T-helper 1 cell treated with Interleukin-12 subunit alpha and Interleukin-12 subunit beta and Interleukin-4 antibody, amounts not matched to agents 30 ng/mL and 1 ng/mL, for 36 hours (primary cell): ENCODE data around the gene POPDC2. TPM values are rescaled to one million over a fixed set of nuclear protein-coding genes. Genes with fewer than 3 reads are reported as not detected.

ENCODE experiments used
- intact Hi-C: fragments of 100-400 bp; cut with micrococcal nuclease; formaldehyde crosslinking; loops from one replicate; pipeline ENCODE4 v1.15.1; 2024
- total RNA-seq: library from RNA; stranded (reverse); gene quantifications from 2 replicates; pipeline ENCODE4 v1.2.3, GENCODE V29; 2022

POPDC2 gene, protein sequence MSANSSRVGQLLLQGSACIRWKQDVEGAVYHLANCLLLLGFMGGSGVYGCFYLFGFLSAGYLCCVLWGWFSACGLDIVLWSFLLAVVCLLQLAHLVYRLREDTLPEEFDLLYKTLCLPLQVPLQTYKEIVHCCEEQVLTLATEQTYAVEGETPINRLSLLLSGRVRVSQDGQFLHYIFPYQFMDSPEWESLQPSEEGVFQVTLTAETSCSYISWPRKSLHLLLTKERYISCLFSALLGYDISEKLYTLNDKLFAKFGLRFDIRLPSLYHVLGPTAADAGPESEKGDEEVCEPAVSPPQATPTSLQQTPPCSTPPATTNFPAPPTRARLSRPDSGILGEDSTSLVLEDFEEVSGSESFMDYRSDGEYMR
- total RNA-seq, result 2.0 and 2.3 TPM in 2 replicates

DNA sequence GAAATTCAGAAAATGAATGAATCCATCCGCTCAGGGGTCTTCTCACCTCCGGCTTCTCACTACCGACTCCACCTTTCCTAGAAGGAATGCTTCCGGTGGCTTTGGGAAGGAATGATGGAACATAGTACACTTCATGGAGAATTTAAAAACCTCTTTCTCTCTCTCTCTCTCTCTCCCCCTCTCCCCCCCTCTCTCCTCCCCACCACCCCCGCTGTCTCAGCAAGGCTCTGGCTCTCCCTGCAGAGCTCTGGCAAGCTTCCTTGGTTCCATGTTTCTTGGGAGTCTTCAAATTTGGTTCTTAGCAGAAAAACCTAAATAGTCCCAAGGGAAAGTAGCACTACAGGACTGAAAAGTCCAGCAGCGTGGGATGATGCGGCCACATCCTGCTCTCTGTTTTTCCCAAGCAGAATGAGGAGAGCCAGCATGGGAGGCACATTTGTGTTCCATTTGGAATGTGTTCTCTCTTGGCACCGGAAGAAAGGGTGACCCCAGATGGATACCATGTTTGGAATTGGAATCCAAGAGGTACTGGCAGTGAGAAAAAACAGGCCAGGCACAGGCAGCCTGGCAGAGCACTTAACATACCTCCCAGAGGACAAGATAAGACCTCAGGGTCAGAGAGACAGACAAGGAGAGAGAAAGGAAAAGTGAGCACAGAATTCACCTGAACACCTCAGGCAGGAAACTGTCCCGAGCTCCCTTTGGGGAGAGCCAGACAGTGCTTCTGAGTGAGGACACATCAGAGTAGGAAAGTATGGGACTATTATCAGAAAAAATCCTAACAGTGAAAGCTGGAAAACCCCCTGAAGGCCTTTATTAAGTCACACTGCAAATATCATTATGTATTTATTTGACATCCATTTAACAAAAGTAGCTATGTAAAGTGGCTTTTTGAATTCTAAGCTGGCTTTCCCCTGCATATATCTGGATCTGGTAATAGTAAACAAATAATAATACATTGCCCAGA is at the start of gene POPDC2:
TSS of gene POPDC2 (minus strand) at position 116 of the 967 bp plus-strand sequence. CDS start 166 bp downstream, outside the sequence.
- intact Hi-C loops, result no loop called here

DNA sequence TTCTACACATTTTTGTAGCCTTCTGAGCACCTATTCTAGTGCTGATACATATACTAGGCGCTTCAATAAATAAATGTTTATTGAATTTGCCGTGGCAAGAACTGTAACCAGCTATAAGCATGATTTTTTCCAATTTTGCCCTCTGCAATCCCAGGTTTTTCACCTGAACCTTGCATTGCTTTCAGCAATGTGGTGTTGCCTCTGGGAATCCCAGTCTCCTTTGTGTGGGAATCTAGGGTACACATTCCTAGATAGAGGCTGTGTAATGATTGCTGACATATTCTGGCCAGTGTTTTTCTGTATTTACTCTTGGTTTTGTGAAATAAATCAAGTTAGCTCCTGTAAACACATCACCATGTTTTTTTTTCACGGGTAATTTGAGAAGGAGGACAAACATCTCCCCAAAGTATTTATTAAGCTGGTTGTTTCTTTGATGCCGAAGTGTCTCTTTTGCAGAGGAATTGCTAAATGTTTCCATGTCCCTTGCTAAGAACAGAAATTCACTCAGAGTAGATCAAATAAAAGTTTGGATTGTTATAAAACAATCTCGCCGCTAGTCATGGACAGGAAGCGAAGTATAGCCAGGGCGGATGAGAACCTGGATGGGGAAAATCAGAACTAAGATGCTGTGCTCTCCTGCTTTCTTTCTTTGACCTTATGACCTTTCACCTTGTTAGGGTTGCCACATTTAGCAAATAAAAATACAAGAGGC is 43.6 kb upstream of the POPDC2 start:
- intact Hi-C loops, result loop anchor here (2.0 to 10.0 kb wide), 5 partner anchors 628 to 893 kb away; partner anchors contain the start of genes LRRC58 and NDUFB4

DNA sequence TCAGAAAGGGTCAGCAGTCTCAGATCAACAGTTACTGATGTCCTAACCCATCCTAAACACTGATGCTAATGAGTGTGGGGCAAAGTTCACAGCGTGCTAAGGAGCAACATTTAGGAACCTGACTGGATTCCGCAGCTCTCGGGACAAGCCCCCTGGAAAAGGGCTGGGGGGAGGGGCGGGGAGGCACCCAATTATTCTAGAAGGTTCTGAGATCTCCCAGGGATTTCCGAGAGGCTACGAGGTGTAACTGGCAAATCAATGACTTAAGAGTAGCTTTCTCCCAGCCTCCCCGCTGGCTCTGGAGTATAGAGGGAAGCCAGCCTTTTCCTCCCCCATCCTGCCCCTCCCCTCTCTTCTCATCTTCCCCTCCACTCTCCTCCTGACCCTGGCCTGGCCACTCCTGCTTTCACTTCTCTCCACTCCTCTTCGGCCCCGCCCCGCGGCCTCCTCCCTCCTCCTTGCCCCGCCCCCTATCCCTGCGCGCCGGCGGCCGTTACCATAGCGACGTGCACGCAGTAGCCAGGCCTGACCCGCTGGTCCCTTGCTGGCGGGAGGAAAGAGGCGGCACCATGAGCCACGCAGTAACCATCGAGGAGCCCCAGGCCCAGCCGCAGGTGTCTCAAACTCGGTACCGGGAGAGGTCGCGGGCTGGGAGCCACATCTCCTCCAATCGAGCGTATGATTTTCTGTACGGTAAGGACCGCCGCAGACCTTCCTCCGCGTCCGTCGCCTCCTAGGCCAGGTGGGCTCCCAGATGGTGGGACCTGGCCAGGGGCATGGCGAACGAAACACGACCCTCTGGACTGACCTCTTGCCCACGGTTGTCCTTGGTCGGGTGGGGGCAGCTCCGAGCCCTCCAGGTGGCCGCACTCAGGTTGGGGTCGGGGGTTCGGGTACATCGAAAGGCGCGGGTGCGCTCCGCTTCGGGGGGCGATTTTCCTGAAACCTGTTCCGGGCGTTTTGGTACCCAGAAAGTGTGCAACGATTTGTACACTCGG is 42.4 kb upstream of the POPDC2 start, which contains the start of gene CFAP91:
TSS of gene CFAP91 (plus strand) at position 493 of the 998 bp plus-strand sequence. CDS start at position 570, 77 bp downstream.
- intact Hi-C loops, result loop anchor here (2.0 to 10.0 kb wide), 5 partner anchors 629 to 894 kb away; partner anchors contain the start of genes LRRC58 and NDUFB4

DNA sequence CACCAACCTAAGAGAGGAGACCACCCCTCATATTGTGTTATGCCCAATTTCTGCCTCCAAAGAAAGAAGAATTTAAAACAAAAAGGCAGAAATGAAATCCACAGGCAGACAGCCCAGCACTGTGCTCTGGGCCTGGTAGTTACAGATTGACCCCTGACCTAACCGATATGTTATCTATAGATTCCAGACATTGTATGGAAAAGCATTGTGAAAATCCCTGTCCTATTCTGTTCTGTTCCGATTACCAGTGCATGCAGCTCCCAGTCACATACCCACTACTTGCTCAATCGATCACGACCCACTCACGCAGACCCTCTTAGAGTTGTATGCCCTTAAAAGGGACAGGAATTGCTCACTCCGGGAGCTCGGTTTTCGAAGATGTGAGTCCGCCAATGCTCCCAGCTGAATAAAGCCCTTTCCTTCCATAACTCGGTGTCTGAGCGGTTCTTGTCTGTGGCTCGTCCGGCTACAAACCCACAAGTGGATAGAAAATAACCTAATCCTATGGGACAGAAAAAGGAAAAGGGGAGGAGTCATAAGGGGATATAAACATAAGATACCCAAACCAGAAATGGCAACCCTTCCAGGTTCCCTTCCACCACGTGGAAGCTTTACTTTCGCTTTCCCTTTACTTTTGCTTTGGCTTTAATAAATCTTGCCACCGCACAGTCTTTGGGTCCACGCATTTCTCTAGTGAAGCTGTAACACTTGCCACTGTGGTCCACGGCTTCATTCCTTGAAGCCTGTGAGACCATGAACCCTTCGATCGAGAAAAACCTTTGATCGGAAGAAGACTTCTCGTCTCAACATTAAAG is 40.7 kb upstream of the POPDC2 start:
- intact Hi-C loops, result loop anchor here (1.0 to 10.0 kb wide), 12 partner anchors 24 to 896 kb away; partner anchors contain the start of genes ARHGAP31, COX17, NDUFB4 and TIMMDC1

DNA sequence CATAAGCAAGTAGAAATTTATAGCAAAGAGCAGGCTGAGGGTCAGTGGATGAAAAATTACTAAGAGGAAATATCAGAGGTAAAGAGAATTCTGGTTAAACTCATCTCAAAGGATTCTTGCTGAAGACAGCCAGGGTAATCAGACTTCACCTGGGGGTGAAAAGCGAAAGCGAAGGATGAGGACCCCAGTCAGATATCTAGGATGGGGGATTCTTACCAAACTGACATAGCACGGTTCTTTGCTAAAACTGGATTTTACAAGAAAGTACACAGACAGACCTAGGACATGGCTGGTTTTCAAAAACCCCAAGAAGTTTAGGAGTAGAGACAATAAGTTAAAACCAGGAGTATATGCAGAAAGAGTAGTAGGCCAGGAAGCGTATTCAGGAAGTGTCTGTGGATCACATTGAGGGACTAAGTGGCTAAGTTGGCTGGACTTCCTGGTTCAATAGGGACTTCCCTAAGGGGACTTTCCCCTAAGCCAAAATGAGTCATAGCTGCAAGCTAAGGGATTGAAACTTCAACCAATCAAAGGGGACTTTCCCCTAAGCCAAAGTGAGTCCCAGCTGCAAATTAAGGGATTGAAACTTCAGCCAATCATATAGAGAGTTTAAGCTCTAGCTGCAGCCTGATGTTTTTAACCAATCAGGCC is 40.0 kb upstream of the POPDC2 start:
- intact Hi-C loops, result loop anchor here (1.0 to 10.0 kb wide), 12 partner anchors 23 to 897 kb away; partner anchors contain the start of genes ARHGAP31, COX17, NDUFB4 and TIMMDC1

DNA sequence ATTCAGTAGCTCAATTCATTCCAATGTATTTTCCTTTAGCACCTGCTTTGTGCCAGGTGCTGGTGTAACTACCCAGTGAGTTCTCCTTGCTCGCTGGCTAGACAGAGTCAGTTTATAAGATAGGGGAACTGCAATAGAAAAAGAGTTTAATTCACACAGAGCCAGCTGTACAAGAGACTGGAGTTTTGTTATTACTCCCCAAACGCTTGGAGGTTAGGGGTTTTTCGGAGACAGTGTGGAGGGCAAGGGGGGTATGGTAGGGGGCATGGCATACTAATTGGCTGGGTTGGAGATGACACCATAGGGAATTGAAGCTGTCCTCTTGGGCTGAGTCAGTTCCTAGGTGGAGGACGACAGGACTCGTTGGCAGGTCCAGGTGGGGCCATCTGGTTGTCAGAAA is 37.0 kb upstream of the POPDC2 start:
- intact Hi-C loops, result no loop called here

DNA sequence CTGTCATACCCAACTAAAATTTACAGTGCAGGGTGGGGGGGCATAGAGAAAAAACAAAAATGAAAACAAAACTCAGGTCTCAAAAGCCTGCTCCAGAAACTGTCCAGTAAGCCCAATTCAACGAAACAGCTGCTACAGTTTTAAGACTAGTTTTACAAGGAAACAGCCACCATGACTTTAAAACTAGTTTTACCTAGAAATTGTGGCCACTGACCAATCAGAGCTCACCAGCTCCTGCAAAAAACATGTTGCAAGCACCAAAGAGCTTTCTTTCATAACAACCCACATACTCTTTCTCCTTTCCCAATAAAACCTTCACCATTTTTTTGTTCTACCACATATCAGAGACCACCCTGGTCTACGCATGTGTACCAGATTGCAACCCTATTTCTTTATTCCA is 35.1 kb upstream of the POPDC2 start:
- intact Hi-C loops, result no loop called here

DNA sequence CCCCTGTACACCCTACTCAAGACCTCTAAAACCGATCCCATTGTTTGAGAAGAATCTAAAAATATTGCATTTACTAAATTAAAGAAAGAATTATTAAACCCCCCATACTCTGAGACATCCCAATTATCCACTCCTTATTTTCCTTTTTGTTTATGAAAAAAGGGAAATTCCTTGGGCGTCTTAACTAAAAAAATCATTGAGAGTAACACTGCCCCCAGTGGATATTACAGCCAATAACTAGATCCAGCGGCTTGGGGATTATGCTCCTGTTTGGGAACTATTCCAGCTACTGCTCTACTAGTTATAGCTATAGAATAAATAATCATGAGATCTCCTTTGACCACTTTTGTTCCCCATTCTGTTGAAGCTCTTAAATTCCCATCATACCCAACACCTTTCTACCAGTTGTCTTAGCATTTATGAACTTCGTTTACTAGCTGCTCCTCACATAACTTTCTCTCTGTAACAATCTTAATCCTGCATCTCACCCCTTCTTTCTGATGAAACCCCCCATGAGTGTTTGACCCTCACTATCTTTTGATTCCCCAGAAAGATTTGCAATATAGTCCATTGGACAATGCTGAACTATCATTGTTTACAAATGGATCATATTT is 29.8 kb upstream of the POPDC2 start:
- intact Hi-C loops, result no loop called here

DNA sequence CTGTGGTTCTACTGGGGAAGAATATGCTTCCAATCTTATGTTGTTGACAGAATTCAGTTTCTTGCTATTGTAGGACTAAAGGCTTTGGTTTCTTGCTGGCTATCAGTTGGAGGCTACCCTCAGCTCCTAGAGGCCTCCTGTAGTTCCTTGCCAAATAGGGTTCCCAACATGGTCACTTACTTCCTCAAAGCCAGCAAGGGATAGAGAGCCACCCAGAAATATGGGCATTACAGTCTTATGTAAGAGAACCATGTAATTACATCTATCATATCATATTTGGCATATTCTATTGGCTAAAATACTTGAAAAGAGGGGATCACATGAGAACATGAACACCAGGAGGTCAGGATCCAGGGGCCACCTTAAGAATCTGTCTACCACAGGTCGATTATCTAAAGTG is 23.0 kb upstream of the POPDC2 start:
- intact Hi-C loops, result no loop called here

DNA sequence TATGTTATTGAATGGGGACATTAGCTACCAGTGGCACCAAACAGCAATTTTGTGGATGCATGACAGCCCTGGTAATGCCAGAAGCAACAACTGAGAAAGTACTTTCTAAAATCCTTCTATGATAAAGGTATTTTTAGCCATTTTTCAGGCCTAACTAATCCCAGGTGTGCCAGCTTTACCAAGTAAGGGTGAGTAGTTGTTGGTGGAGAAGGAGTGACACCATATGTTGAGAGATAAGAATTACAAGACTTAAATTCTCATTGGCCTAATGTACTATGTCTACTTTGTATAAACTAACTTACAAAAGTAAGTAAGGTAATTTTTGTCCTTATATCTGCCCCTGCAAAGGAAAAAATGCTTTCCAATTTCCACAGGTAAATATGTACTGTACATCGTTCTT is 20.9 kb upstream of the POPDC2 start:
- intact Hi-C loops, result loop anchor here (1.0 kb wide), 11 partner anchors 122 to 799 kb away; partner anchors contain the start of genes CD80, IGSF11, TIMMDC1 and TMEM39A

DNA sequence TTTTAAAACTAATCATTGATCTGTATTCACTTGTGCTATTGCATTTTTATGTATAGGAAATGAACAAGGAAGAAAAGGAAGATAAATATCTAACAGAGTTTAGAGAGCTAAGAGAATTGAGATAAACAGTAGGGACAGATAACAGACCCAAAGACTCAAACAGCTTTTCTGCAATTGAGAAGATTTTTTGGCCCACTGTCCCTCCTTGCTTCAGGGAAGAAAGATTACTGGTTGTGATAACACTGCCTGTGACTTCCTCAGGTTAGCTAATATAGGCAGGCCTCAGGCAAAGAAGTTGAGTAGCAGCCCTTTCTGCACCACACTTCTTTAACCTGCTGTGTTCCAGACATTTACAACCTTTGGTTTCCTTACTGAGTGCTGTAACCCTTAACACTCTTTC is 19.5 kb upstream of the POPDC2 start:
- intact Hi-C loops, result loop anchor here (10.0 kb wide), 1 partner anchor 915 kb away; the partner anchor contains the start of gene NDUFB4

DNA sequence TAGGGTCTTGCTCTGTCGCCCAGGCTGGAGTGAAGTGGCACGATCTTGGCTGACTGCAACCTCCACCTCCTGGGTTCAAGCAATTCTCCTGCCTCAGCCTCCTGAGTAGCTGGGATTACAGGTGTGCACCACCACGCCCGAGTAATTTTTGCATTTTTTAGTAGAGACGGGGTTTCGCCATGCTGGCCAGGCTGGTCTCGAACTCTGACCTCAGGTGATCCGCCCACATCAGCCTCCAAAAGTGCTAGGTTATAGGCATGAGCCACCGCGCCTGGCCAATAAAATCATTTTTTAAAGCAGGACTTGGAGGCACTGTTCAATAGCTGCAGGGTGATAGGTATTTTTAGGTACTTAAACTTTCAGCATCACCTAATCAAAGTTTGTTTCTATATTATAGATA is 17.8 kb upstream of the POPDC2 start:
- intact Hi-C loops, result loop anchor here (10.0 kb wide), 1 partner anchor 917 kb away; the partner anchor contains the start of gene NDUFB4

DNA sequence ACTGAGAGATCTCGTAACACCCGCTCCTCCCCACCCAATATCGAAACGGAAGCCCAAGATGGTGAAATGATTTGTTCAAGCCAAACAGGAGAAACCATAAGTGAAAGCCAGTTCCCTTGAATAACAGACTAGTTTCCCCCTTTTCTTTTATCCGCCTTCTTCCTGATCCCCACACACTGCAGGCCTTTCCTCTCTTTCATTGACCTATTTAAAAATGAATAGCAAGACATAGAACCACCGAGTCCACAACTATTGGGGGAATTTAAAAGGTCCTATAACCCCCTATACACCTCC is 17.2 kb upstream of the POPDC2 start:
- intact Hi-C loops, result loop anchor here (1.0 to 10.0 kb wide), 12 partner anchors 23 to 1065 kb away; partner anchors contain the start of genes B4GALT4, GSK3B, GTF2E1 and LRRC58

DNA sequence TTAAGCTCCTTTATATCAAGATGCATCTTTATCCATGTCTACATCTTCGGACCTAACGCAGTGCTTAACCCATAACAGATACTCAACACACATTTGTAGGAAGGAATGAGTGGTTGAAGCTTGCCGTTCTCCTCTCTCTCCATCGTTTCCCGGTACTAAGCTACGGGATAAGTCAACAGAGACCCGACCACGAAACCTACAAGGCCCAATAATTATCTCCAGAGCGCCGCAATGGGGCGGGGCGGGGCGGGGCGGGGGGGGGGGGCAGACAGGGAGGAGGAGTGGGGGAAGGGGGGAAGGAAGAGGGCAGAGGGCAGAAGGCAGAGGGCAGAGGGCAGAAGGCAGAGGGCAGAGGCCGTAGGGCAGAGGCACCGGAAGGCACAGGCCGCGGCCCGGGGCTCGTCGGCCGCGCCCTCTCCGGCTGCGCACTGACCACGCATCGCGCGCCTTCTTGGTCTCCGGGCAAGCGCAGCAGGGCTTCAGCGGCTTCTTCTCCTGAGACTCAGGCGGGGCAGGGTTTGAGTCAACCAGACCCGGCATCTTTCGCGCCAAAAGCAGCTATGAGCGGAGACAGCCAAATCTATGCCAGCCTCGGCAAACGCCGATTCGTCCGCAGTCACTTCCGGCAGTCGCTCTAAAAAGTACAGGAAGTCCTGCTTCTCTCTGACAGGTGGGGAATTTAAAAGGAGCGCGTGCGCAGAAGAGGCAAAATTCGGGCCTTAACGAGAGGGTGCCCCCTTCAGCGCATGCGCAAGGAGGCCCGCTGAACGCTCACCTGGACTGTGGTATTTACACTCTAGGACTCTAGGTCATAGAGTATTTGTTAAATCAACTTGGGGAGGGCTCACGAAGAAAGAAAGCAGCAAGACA is 16.6 kb upstream of the POPDC2 start, which contains the start of gene COX17:
TSS of gene COX17 (minus strand) at position 636 of the 870 bp plus-strand sequence. CDS start at position 540, 96 bp downstream.
- intact Hi-C loops, result loop anchor here (1.0 to 10.0 kb wide), 17 partner anchors 23 to 1065 kb away; partner anchors contain the start of genes ADPRH, ARHGAP31, B4GALT4 and CD80

DNA sequence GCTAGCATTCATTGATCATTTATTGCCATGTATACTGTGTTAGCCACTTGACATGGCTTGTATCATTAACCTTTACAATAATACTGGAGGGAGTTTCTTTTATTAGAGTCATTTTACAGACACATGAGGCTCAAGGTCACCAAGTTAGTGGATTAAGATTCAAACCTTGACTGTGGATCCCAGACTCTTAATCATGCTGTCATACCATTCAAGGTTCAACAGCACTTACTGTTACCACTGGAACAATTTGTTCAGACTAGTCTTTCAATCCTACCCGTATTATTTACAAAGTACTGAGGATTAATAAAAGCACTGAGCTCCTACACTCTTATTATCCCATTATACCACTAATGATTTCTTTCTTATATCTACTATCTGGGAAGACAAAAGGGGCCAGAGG is 15.6 kb upstream of the POPDC2 start:
- intact Hi-C loops, result loop anchor here (1.0 to 10.0 kb wide), 8 partner anchors 37 to 919 kb away; partner anchors contain the start of genes ADPRH, ARHGAP31, CD80 and LRRC58
